Measurements from ENCODE around the gene RBM14.

DNA sequence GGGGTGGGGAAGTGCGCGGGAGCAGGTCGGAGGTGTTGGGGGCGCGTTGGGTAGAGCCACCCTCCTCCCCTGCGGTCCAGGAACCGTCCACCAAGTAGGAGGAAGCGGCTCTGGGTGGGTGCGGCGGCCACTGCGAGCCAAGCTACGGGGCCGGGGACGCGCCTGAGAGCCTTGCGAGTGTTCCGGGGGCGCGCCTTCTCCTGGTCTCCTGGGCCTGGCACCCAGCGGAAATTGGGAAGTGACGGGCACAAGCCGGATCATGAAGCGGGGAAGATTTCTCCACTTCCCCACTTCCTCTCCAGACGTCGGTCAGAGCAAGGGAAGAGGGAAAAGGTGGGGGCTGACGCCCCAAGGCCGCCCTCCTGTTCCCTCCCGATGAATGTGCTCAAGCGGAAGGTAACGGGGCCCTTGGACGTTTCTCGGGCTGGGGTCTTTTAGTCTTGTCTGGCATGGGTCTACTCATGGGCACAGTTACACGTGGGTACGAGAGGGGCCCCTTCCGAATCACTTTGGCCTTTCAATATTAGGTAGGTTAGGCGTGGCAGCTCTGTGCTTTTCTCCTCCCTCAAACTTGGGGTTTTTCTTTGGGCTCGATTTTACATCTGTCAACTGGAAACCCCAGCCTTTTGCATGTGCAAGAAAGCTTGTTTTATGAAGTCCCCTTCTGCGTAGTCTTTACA lies 865 bp downstream of the RBM14 start:
- no peak for TF ChIP-seq POLR2A (IDR thresholded peaks at IDR 0.05)
- TF ChIP-seq, protein P1, sequence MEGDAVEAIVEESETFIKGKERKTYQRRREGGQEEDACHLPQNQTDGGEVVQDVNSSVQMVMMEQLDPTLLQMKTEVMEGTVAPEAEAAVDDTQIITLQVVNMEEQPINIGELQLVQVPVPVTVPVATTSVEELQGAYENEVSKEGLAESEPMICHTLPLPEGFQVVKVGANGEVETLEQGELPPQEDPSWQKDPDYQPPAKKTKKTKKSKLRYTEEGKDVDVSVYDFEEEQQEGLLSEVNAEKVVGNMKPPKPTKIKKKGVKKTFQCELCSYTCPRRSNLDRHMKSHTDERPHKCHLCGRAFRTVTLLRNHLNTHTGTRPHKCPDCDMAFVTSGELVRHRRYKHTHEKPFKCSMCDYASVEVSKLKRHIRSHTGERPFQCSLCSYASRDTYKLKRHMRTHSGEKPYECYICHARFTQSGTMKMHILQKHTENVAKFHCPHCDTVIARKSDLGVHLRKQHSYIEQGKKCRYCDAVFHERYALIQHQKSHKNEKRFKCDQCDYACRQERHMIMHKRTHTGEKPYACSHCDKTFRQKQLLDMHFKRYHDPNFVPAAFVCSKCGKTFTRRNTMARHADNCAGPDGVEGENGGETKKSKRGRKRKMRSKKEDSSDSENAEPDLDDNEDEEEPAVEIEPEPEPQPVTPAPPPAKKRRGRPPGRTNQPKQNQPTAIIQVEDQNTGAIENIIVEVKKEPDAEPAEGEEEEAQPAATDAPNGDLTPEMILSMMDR (IDR thresholded peaks at IDR 0.05) = no peak
